ENCODE measurements around the gene RNPC3. TPM values are rescaled to one million over a fixed set of nuclear protein-coding genes. Genes with fewer than 3 reads are reported as not detected.
A peak's percentile ranks its signal among the peaks of the same experiment; 100 is the strongest.

The RNPC3 gene
- total and polyA plus RNA-seq, 9 of the 15 experiments (the other 6 are each of a cell fraction or from before 2014, with no cell fraction given) = 5.4 to 31.4 (median 17.1) TPM

- Histone ChIP-seq H2AFZ (ENCODE audit: low read depth, low read length) (no peak overlapping the region), H3K9ac (ENCODE audit: insufficient read depth in 1 of 2, low read depth in 2 of 2, low read length in 2 of 2) (no peak overlapping the region), H3K4me3 (no peak overlapping the region), H3K9me3 (replicated peaks; ENCODE audit: control insufficient read depth, insufficient read depth, low read depth, low read length) (no peaks in the 10 kb centered on the region), H3K36me3 (ENCODE audit: control insufficient read depth, insufficient read depth, low read length) (no peaks in the 10 kb centered on the region), H3K9me1 (ENCODE audit: control insufficient read depth, insufficient read depth, low read length) (no peaks in the 10 kb centered on the region), H3K4me2 (ENCODE audit: insufficient read depth, low read length) (no peak overlapping the region), H3K79me2 (ENCODE audit: control insufficient read depth, insufficient read depth, low read length) (no peaks in the 10 kb centered on the region), H4K20me1 (replicated peaks; ENCODE audit: control insufficient read depth, insufficient read depth, low read length) (no peaks in the 10 kb centered on the region), H3K27ac (ENCODE audit: extremely low read depth, low read depth, low read length) (no peak overlapping the region), H3K27me3 (ENCODE audit: control insufficient read depth in 2 of 2, insufficient read depth in 2 of 2, low read length in 2 of 2) (no peaks in the 10 kb centered on the region), H3K4me1 (replicated peaks in 1 of 2; ENCODE audit: control insufficient read depth in 2 of 2, insufficient read depth in 2 of 2, low read length in 2 of 2) (no peaks in the 10 kb centered on the region)
- CTCF ChIA-PET (ENCODE audit: low intra/inter-chr PET ratio) = interaction anchor here (0.8 kb wide), 1 partner anchor 114 kb away, joined by 3 read pairs; no protein-coding TSS in a partner anchor
- POLR2A ChIA-PET = no interaction called here
- intact Hi-C loops (cut with micrococcal nuclease) = loop anchor here (10.0 kb wide), 1 partner anchor 410 kb away; the partner anchor contains the start of gene COL11A1
- peak; percentile 43; the same call in 1 of the 2 replicates for TF ChIP-seq DEAF1 (CRISPR knock-in tag; IDR thresholded peaks at IDR 0.05)
- TF ChIP-seq L3MBTL2 (IDR thresholded peaks at IDR 0.05) = no peak
- no peak for TF ChIP-seq GTF2A2 (tag; IDR thresholded peaks at IDR 0.05)
- TF ChIP-seq RAD21 (CRISPR knock-in tag; conservative IDR thresholded peaks at IDR 0.05 in 1 of 2, IDR thresholded peaks at IDR 0.05 in 1 of 2) = peak; percentile 67 to 72
- peak; percentile 40; the same call in 1 of the 2 replicates for TF ChIP-seq REST (IDR thresholded peaks at IDR 0.05; ENCODE audit: borderline replicate concordance)
- no peak for TF ChIP-seq REST (CRISPR knock-in tag; IDR thresholded peaks at IDR 0.05; ENCODE audit: low read depth)
- TF ChIP-seq SMC3 (conservative IDR thresholded peaks at IDR 0.05; ENCODE audit: insufficient read depth, low read depth, low read length) = peak; percentile 47; the same call in 1 of the 2 replicates
- TF ChIP-seq ZNF24 (IDR thresholded peaks at IDR 0.05) = no peak
- TF ChIP-seq CTCF (IDR thresholded peaks at IDR 0.05 in 2 of 3, conservative IDR thresholded peaks at IDR 0.05 in 1 of 3; ENCODE audit: insufficient read depth in 2 of 3, low read depth in 1 of 3, low read length in 3 of 3) = peak; percentile 35 to 68 (median 51); a peak in 5 of 6 replicates
- ATAC-seq = peak; percentile 73
- FAIRE-seq = peak; percentile 49
- in situ Hi-C loops (cut with MboI) = no loop called here
- no TSS peak for BruUV-seq (replicated peaks)
- WGBS (ENCODE audit: insufficient coverage, low coverage, missing lambda C conversion rate) = 0% methylated on average over 1 of the region's 1 CpG
- DNase-seq (ENCODE audit: extremely low read depth in 1 of 4, low spot score in 3 of 4) = peak; percentile 13 to 48 (median 18)
Measured at GRCh38 chr1:103514920-103515503, 10.5 kb upstream of the RNPC3 start.
